BJ (cell line): Measurements from ENCODE around the gene PON3. TPM values are rescaled to one million over a fixed set of nuclear protein-coding genes. Genes with fewer than 3 reads are reported as not detected.

ENCODE experiments used
- CTCF ChIA-PET: fragments of 350-600 bp; formaldehyde crosslinking; extraction: SDS; loops from one replicate; lab custom pipeline; 2021; ENCODE audit warnings: antibody characterized with exemption, inconsistent platforms; lab: Yijun Ruan, JAX
- POLR2A ChIA-PET: fragments of 300-600 bp; sonication (Branson Sonifier 250); formaldehyde crosslinking; extraction: SDS; loops from one replicate; lab custom pipeline; 2021; ENCODE audit warnings: antibody characterized with exemption; lab: Charles Lee
- DNase-seq: peaks from one replicate; pipeline ENCODE4 v3.0.0-alpha.2; 2011; ENCODE audit warnings: low read depth
- H3K27me3 ChIP-seq: 2 replicates; pipeline ENCODE4 v1.6.0; 2011; ENCODE audit warnings: low read length; ENCODE audit not compliant: control insufficient read depth, insufficient read depth
- H3K36me3 ChIP-seq: 2 replicates; pipeline ENCODE4 v1.5.1; 2011; ENCODE audit warnings: low read length; ENCODE audit not compliant: control insufficient read depth, insufficient read depth
- H3K4me3 ChIP-seq: 2 replicates; pipeline ENCODE4 v1.5.1; 2011; ENCODE audit warnings: low read depth, mild to moderate bottlenecking, control low read depth, low read length
- CTCF ChIP-seq: IDR thresholded peaks from 2 replicates; pipeline ENCODE4 v1.5.1; 2011; ENCODE audit warnings: low read depth, mild to moderate bottlenecking, control low read depth, inconsistent platforms, low read length, moderate library complexity; ENCODE audit not compliant: insufficient read depth
- polyA plus RNA-seq: library from polyadenylated mRNA; depleted of rRNA; stranded (reverse); fragments of >200 nt; gene quantifications from 2 replicates; pipeline ENCODE4 v1.2.3, GENCODE V29; 2011; rRNA removed
- small RNA-seq: library from RNA; depleted of rRNA; stranded (forward); fragments of <200 nt; gene quantifications from one replicate; pipeline ENCODE3, GENCODE V24; 2012; ENCODE audit warnings: low replicate concordance, low read depth; ENCODE audit not compliant: insufficient read length

The PON3 gene
- polyA plus RNA-seq, 1 experiment, result not detected

GRCh38 chr7:95316588-95316987 is 79.6 kb downstream of the PON3 start:
- H3K4me3 ChIP-seq, result no peak overlapping the region
- POLR2A ChIA-PET, result no interaction called here
- H3K36me3 ChIP-seq, result no peaks in the 10 kb centered on the region
- no peaks in the 10 kb centered on the region for H3K27me3 ChIP-seq
- no peak for DNase-seq
- CTCF ChIA-PET, result interaction anchor here (1.4 kb wide), 1 partner anchor 161 kb away, joined by 6 read pairs; no protein-coding TSS in a partner anchor
- TF ChIP-seq CTCF, result no peak

- DNase-seq, result no peak
- TF ChIP-seq CTCF, result no peak
- no peaks in the 10 kb centered on the region for H3K27me3 ChIP-seq
- POLR2A ChIA-PET, result no interaction called here
- no peak overlapping the region for H3K4me3 ChIP-seq
- no peaks in the 10 kb centered on the region for H3K36me3 ChIP-seq
- CTCF ChIA-PET, result no interaction called here
Measured at GRCh38 chr7:95312561-95312960, 83.6 kb downstream of the PON3 start.

- no peak for DNase-seq
- H3K36me3 ChIP-seq, result no peaks in the 10 kb centered on the region
- TF ChIP-seq CTCF, result no peak
- H3K4me3 ChIP-seq, result no peak overlapping the region
- POLR2A ChIA-PET, result no interaction called here
- H3K27me3 ChIP-seq, result no peaks in the 10 kb centered on the region
- CTCF ChIA-PET, result interaction anchor here (0.9 kb wide), 1 partner anchor 11 kb away, joined by 4 read pairs; no protein-coding TSS in a partner anchor
Measured at GRCh38 chr7:95311389-95311788, 84.8 kb downstream of the PON3 start.

- CTCF ChIA-PET, result interaction anchor here (0.6 kb wide), 1 partner anchor 14 kb away, joined by 3 read pairs; the partner anchor contains the start of gene PON1
- Histone ChIP-seq H3K36me3 (no peaks in the 10 kb centered on the region), H3K27me3 (no peaks in the 10 kb centered on the region), H3K4me3 (no peak overlapping the region)
- no peak for DNase-seq
- no peak for TF ChIP-seq CTCF
- POLR2A ChIA-PET, result no interaction called here
Measured at GRCh38 chr7:95309951-95310350, 86.2 kb downstream of the PON3 start.

Small RNAs within 50 kb of the gene (small RNA-seq; reads per million reads assigned to genes)
- not detected for gene AC004022.2

Other genes starting within 250 kb of the PON3 start
- not detected in 2 replicates for gene PON1, start 71.8 kb downstream of the PON3 start, polyA plus RNA-seq
- gene PON2, start 38.7 kb upstream of the PON3 start, polyA plus RNA-seq, result 51.5 and 95.5 TPM in 2 replicates
- not detected in 2 replicates for gene ASB4, start 89.6 kb upstream of the PON3 start, polyA plus RNA-seq
- gene PDK4, start 200.1 kb upstream of the PON3 start, polyA plus RNA-seq, result 0.05 and 0.18 TPM in 2 replicates